SK-N-MC (cell line): Measurements from ENCODE around the gene ZSCAN9.

Experiments
- EZH2 ChIP-seq: fragments of 200-600 bp; sonication (generic); IDR thresholded peaks from one replicate; pipeline ENCODE4 v1.6.1; 2017; ENCODE audit warnings: antibody characterized with exemption
- FOXP2 ChIP-seq: optimal IDR thresholded peaks from 2 replicates; pipeline ENCODE3; 2011; ENCODE audit warnings: mild to moderate bottlenecking, moderate library complexity; ENCODE audit not compliant: insufficient read depth; ENCODE audit errors: extremely low read length, control extremely low read depth
- POLR2AphosphoS5 ChIP-seq: IDR thresholded peaks from 2 replicates; pipeline ENCODE4 v1.6.1; 2012; ENCODE audit warnings: mild to moderate bottlenecking, low read depth, low read length, borderline replicate concordance

DNA sequence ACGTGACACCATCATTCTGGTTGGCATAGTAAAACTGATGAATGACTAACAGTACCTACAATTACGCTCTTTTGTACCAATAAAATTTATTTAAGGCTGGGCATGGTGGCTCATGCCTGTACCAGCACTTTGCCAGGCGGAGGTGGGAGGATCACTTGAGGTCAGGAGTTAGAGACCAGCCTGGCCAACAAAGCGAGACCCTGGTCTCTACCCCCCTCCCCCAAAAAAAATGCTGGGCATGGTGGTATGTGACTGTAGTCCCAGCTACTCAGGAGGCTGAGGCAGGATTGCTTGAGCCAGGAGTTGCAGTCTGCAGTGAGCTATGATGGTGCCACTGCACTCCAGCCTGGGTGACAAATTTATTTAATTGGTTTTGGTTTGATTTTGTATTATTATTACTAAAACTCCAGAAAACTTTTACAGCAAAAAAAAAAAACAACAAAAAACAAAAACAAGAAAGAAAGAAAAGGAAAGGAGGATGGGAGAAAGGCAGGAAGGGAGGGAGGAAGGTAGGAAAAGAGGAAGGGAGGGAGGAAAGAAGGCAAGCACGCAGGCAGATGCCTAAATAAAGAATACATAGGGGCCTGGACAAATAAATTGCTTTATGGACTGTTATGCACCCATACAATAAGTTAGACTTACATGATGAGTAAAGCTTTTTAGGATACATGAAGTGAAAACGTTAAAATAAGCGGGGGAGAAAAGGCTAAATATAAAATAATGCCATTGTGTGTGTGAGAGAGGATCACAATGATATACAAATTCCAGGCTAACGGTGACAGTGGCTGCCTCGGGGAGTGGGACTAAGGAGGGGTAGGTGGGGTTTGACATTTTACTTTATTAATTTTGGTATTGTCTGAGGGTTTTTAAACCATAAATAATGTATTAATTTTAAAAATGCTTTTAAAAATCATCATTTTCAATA is 682 bp upstream of the ZSCAN9 start:
- TF ChIP-seq EZH2 (no peak), POLR2AphosphoS5 (no peak), FOXP2 (no peak)
